Heart left ventricle (tissue), 16 donors: ENCODE results near the gene BTBD2. TPM values are rescaled to one million over a fixed set of nuclear protein-coding genes. Genes with fewer than 3 reads are reported as not detected.

Source experiments
- ATAC-seq, 4 donors: fragments of 200-7000 bp; cut with Tn5 transposase; one replicate each; pipeline ENCODE4 v1.9.1; 2020 to 2022; ENCODE audit warnings: moderate library complexity in 4 of 4, mild to moderate bottlenecking in 3 of 4, moderate number of reproducible peaks in 1 of 4
- DNase-seq, 5 donors: peaks; one replicate each; pipeline ENCODE4 v3.0.0-alpha.2; 2020
- H3K27ac ChIP-seq, 12 donors: fragments of 200-600 bp; sonication (generic) in 4 of 12; one replicate each; pipeline versions ENCODE4 v1.5.0 to v1.8.0; 2016 to 2022; ENCODE audit warnings: mild to moderate bottlenecking in 2 of 12
- H3K27me3 ChIP-seq, 9 donors: fragments of 200-600 bp; sonication (generic) in 2 of 9; one replicate each; pipeline versions ENCODE4 v1.5.1 to v1.8.0; 2016 to 2022; ENCODE audit warnings: mild to moderate bottlenecking in 3 of 9
- H3K36me3 ChIP-seq, 9 donors: fragments of 200-600 bp; sonication (generic) in 2 of 9; one replicate each; pipeline versions ENCODE4 v1.5.0 to v1.8.0; 2018 to 2022; ENCODE audit warnings: mild to moderate bottlenecking in 2 of 9
- H3K4me1 ChIP-seq, 12 donors: fragments of 200-600 bp; sonication (generic) in 4 of 12; one replicate each; pipeline versions ENCODE4 v1.5.0 to v1.8.0; 2016 to 2022; ENCODE audit warnings: mild to moderate bottlenecking in 3 of 12
- H3K4me3 ChIP-seq, 12 donors: fragments of 200-600 bp; sonication (generic) in 4 of 12; one replicate each; pipeline versions ENCODE4 v1.5.0 to v1.8.0; 2017 to 2022; ENCODE audit warnings: mild to moderate bottlenecking in 9 of 12, moderate library complexity in 4 of 12
- H3K9me3 ChIP-seq, 12 donors: fragments of 200-600 bp; sonication (generic) in 4 of 12; one replicate each; pipeline versions ENCODE4 v1.5.0 to v1.8.0; 2016 to 2022; ENCODE audit warnings: mild to moderate bottlenecking in 1 of 12
- CTCF ChIP-seq, 12 donors: fragments of 200-600 bp; sonication (generic) in 4 of 12; IDR thresholded peaks; one replicate each; pipeline versions ENCODE4 v1.5.0 to v1.8.0; 2018 to 2022; ENCODE audit warnings: antibody characterized with exemption in 12 of 12, mild to moderate bottlenecking in 5 of 12
- POLR2A ChIP-seq, 2 donors: fragments of 450-650 bp; IDR thresholded peaks; one replicate each; pipeline ENCODE4 v1.6.1; 2017; ENCODE audit warnings: antibody characterized with exemption in 2 of 2, mild to moderate bottlenecking in 2 of 2, moderate library complexity in 2 of 2
- WGBS, 4 donors: extraction: QIAGEN DNeasy Blood & Tissue Kit in 2 of 4; methylation state at CpG; one replicate each; pipeline versions ENCODE4 v1.1.5 to v1.1.7; 2013 to 2018; 5-methylcytosine and 5-hydroxymethylcytosine counted together
- intact Hi-C, 10 donors: fragments of 100-400 bp; cut with DNase I; formaldehyde crosslinking; loops; one replicate each; pipeline versions ENCODE4 v1.11.1 to v1.14.2; 2022
- polyA plus RNA-seq, 2 donors: library from polyadenylated mRNA; stranded (reverse); fragments of 200-250 nt; gene quantifications; one replicate each; pipeline ENCODE4 v1.2.3, GENCODE V29; 2013
- total RNA-seq, 9 donors: library from RNA; depleted of rRNA in 2 of 9; stranded (reverse); fragments of >200 nt in 2 of 9; fragmentation: NEBNext Ultra II Directional in 3 of 9; extraction: Animal tissue kit (Norgen Biotek cat#: 25700) in 3 of 9; gene quantifications; one replicate each; pipeline versions ENCODE4 v1.1.0 to v1.2.4, GENCODE V29; 2016 to 2023
- donor health status: ischemic (EF 13 %, LVEDD 7.1; RV severe dilation, severe dysfunction).
- donor health status: healthy with polysubstance abuse.
- donor health status: DM: no; HTN: yes; CAD: no.
- donor health status: DM: no; HTN: no; CAD: no.
- donor health status: ischemic (EF 25% LVEDD 6.9; RV normal size, moderate dysfunction).
- donor health status: ischemic (EF 25% LVEDD 5.7; RV mildly dilated, moderate dysfunction).
- donor health status: healthy.
- donor health status: DM: yes; HTN: yes; CAD: no.
- donor health status: ischemic (EF 35%, LVEDD 5.7; RV mildly dilated, moderate dysfunction).
- donor health status: nonischemic (EF 11% LVEDD 7.7; RV severe dilation, severe dysfunction).
- donor health status: DM: yes; HTN: yes; CAD: no.
- donor health status: PGD.
- donor health status: ischemic (EF 29% LVEDD 5.4; RV normal size, mild dysfunction).
- donor health status: nonischemic (EF 23%, LVEDD 6.1; RV moderate dilation, normal function).

The BTBD2 gene
- total and polyA plus RNA-seq, 11 donors = 39.4 to 81.8 (median 51.8) TPM

GRCh38 chr19:1998712-1999708 is 16.5 kb downstream of the BTBD2 start:
- Histone ChIP-seq H3K27ac (no peak overlapping the region), H3K4me1 (no peaks in the 10 kb centered on the region), H3K27me3 (no peaks in the 10 kb centered on the region), H3K4me3 (no peak overlapping the region), H3K9me3 (peaks cover 0 to 5% (median 0%) of the 10 kb centered on the region in 12 donors), H3K36me3 (peaks cover 0 to 67% (median 39%) of the 10 kb centered on the region in 9 donors)
- ATAC-seq (peak in 2 of 4 donors; percentile 6 to 10), DNase-seq (no peak)
- intact Hi-C loops = no loop called here
- no peak for TF ChIP-seq CTCF (IDR thresholded peaks at IDR 0.05)
- TF ChIP-seq POLR2A (IDR thresholded peaks at IDR 0.05) = no peak
- 92 to 96% (median 95%) methylated on average over 43 to 52 of the region's 52 CpGs for WGBS, 4 donors

GRCh38 chr19:1997353-1998233 is 17.9 kb downstream of the BTBD2 start:
- ATAC-seq (peak in 1 of 4 donors; percentile 37), DNase-seq (no peak)
- TF ChIP-seq POLR2A (IDR thresholded peaks at IDR 0.05) (no peak), CTCF (IDR thresholded peaks at IDR 0.05) (no peak)
- intact Hi-C loops = no loop called here
- no peak overlapping the region for H3K27ac ChIP-seq
- H3K4me1 ChIP-seq = no peaks in the 10 kb centered on the region
- H3K4me3 ChIP-seq = no peak overlapping the region
- WGBS, 4 donors = 91 to 95% (median 93%) methylated on average over 29 to 31 of the region's 31 CpGs
- H3K36me3 ChIP-seq = peaks cover 0 to 75% (median 39%) of the 10 kb centered on the region in 9 donors
- H3K27me3 ChIP-seq = no peaks in the 10 kb centered on the region
- peaks cover 0 to 5% (median 0%) of the 10 kb centered on the region in 12 donors for H3K9me3 ChIP-seq

- Histone ChIP-seq H3K27me3 (no peaks in the 10 kb centered on the region), H3K4me3 (no peak overlapping the region), H3K36me3 (peaks cover 0 to 89% (median 59%) of the 10 kb centered on the region in 9 donors), H3K27ac (no peak overlapping the region), H3K4me1 (no peaks in the 10 kb centered on the region), H3K9me3 (peaks cover 0 to 5% (median 0%) of the 10 kb centered on the region in 12 donors)
- TF ChIP-seq POLR2A (IDR thresholded peaks at IDR 0.05) (no peak), CTCF (IDR thresholded peaks at IDR 0.05) (no peak)
- intact Hi-C loops = no loop called here
- DNase-seq (peak in 1 of 5 donors; percentile 6), ATAC-seq (peak in 1 of 4 donors; percentile 52)
- WGBS, 4 donors = 88 to 91% (median 90%) methylated on average over 32 to 44 of the region's 44 CpGs
These were observed 22.7 kb downstream of the BTBD2 start for GRCh38 chr19:1992759-1993260.
